HAP-1 (cell line): ENCODE results near the gene RAD50.
A peak's percentile ranks its signal among the peaks of the same experiment; 100 is the strongest.

Source experiments
- DNase-seq, 2 experiments: peaks; one replicate each; pipeline ENCODE4 v3.0.0-alpha.2; 2016 to 2020; ENCODE audit warnings: low spot score in 2 of 2
- H3K27me3 ChIP-seq: fragments of 250-450 bp; sonication (Bioruptor Pico); 2 replicates; pipeline ENCODE4 v1.5.1; 2020; ENCODE audit warnings: low read depth, mild to moderate bottlenecking, moderate library complexity
- H3K36me3 ChIP-seq: fragments of 250-450 bp; sonication (Bioruptor Pico); replicated peaks from 2 replicates; pipeline ENCODE4 v1.5.1; 2020; ENCODE audit warnings: mild to moderate bottlenecking
- H3K4me1 ChIP-seq: fragments of 250-450 bp; sonication (Bioruptor Pico); 2 replicates; pipeline ENCODE4 v1.5.1; 2020; ENCODE audit warnings: mild to moderate bottlenecking
- H3K4me3 ChIP-seq: fragments of 250-450 bp; sonication (Bioruptor Pico); 2 replicates; pipeline ENCODE4 v1.5.1; 2020; ENCODE audit warnings: mild to moderate bottlenecking, moderate library complexity
- H3K9me3 ChIP-seq: fragments of 250-450 bp; sonication (Bioruptor Pico); 2 replicates; pipeline ENCODE4 v1.5.1; 2020; ENCODE audit warnings: mild to moderate bottlenecking, moderate library complexity
- in situ Hi-C: fragments of 300-500 bp; cut with MboI; formaldehyde crosslinking; loops from 3 replicates; pipeline ENCODE4 v1.14.3; 2020; ENCODE audit warnings: low sequenced_read_pairs, inconsistent platforms, mixed read lengths

Gene RAD50

DNA sequence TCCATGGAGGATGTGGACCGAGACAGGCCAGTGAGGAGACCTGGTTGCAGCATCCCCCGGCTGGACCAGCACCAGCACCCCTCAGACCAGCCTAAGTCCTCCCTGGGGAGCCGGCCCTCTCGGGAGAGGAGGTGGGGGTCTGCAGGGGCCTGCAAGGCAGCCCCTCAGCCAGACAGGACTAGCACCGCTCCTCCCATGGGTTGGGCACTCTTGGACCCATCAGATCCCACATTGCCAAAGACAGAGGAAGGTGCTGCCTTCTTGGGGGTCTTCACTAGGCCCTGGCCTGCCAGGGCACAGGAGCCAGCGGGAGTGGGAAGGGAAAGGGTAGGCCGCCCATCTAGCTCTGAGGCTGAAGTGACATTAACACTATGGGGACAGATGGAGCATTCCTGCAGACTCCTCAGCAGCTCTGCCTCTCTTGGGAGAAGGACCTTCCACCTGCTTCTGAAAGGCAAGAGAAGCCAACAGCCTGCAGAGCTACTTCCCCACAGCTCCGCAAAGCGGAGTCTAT lies 108.0 kb downstream of the RAD50 start:
- DNase-seq: no peak
- in situ Hi-C loops: no loop called here
- no peaks in the 10 kb centered on the region for H3K36me3 ChIP-seq
- H3K4me3 ChIP-seq: no peak overlapping the region
- no peaks in the 10 kb centered on the region for H3K9me3 ChIP-seq
- H3K27me3 ChIP-seq: no peaks in the 10 kb centered on the region
- no peaks in the 10 kb centered on the region; the same call in 1 of the 2 replicates for H3K4me1 ChIP-seq

DNA sequence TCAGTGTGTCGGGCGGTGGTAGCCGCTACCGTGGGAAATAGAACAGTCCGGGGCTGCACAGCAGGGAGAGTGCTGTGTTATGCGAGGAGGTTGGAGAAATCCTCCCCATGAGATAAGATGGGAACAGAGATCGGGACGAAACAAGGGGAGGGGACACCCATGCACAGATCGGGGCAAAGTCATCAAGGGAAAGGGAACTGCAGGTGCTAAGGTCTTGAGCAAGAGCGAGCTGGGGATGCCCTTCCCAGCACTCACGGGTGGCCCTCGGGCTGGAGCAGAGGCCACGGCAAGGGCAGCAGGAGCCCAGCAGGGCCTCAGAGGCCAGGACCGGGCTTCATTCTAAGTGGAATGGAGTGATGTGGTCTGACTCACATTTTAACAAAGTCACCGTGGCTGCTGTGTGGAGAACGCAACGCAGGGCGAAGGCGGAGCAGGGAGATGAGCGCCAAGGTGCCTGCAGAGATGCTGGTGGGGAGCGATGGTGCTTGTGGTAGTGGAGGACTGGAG lies 108.8 kb downstream of the RAD50 start:
- Histone ChIP-seq H3K27me3 (no peaks in the 10 kb centered on the region), H3K4me1 (no peaks in the 10 kb centered on the region; the same call in 1 of the 2 replicates), H3K4me3 (no peak overlapping the region), H3K36me3 (no peaks in the 10 kb centered on the region), H3K9me3 (no peaks in the 10 kb centered on the region)
- DNase-seq: no peak
- in situ Hi-C loops: no loop called here

DNA sequence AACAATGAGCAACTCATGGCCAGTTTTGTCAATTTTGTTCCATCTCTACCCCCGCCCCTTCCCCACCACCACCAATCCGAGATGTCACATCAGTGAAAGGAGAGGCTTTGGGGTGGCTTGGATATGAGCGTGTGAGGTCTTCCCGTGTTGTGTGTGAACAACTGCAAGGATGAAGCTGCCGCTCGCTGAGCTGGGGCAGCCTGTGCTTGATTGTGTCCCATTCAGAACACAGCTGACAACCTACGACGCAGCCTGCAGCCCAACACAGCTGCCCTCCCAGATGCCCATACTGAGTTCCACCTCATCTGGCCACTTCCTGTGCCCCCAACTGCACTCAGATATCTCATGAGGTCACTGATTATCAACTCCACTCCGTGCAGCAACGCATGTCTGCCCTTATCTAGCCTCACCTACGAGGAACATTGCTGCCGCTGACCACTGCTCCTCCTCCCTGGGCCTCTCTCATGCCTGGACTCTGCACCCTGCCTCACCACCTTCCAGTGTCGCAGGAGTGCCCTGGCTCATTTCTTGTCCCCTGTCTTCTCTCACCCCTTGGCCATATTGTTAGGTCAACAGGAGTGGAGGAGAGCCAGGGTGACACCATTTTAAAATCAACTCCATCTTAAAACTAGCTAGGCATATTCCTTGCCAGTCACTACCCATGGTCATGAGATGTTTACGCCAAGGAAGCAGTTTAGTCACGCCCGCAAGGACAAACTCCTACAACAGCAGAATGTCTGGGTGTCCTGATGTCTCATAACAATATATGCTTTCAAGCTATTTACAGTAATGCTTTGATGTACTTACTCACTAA lies 109.7 kb downstream of the RAD50 start:
- Histone ChIP-seq H3K4me1 (no peaks in the 10 kb centered on the region; the same call in 1 of the 2 replicates), H3K9me3 (0 out of 2 replicates have a peak, but pooled peaks cover 2% of the 10 kb centered on the region), H3K4me3 (no peak overlapping the region), H3K27me3 (no peaks in the 10 kb centered on the region), H3K36me3 (no peaks in the 10 kb centered on the region)
- in situ Hi-C loops: no loop called here
- DNase-seq: no peak

DNA sequence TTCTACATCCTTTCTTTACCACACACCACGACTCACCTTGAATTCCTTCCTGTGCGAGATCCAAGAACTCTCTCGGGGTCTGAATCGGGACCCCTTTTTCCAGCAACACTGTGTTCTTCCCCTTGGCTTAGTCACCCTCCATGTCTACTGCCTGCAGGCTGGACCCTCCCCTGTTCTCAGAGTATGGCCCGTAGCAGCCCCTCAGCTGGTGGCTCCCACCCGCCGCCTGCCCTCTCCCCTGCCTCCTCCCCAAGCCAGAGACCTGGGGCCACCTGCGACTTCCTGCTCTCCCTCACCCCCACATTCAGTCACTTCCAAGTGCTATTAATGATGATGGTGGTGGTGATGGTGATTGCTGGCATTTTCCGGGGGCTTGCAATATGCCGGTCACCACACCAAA lies 110.5 kb downstream of the RAD50 start:
- Histone ChIP-seq H3K36me3 (no peaks in the 10 kb centered on the region), H3K4me3 (no peak overlapping the region), H3K27me3 (no peaks in the 10 kb centered on the region), H3K9me3 (0 out of 2 replicates have a peak, but pooled peaks cover 2% of the 10 kb centered on the region), H3K4me1 (no peaks in the 10 kb centered on the region; the same call in 1 of the 2 replicates)
- DNase-seq: no peak
- in situ Hi-C loops: no loop called here

DNA sequence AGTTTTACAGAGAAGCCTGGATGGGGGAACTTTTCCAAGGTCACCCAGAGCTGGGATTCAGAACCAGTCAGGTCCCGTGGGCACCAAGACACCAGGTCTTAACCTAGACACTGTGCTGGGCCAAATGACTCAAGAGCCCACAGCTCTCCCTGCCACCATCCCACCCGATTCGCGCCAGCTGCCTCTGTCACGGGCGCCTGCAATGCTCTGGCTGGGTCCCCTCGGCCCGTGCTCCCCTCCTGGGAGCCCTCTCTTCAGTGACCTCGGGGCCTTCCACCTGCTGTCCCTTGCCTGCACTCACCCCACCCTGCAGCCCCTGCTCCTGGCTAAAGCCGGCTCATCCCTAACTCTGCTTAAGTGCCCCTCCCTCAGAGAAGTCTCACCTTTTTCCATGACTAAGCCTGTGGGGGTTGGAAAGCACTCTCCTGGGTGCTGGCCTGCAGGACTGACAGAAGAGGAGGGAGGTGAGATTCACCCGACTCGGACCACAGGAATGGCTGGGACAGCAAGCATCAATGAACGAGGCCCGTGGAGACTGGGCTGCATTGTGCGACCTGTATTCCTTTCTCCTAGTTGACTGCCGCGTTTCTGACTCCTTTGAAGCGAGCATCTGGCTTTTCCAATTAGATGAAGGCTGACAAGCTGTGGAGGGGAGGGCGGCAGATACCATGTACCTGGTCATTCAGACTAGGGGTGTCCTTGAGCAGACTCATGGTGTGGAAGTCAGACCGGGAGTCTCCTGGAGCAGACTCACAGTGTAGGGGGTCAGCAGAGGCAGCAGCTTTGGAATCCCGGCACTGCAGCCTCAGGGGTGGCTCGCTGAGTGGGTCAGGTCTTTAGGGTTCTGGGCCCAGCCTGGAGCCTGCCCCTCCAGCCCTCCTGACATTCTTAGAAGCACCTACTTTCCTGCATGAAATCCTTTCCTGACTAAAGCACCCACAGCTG lies 111.3 kb downstream of the RAD50 start:
- in situ Hi-C loops: no loop called here

DNA sequence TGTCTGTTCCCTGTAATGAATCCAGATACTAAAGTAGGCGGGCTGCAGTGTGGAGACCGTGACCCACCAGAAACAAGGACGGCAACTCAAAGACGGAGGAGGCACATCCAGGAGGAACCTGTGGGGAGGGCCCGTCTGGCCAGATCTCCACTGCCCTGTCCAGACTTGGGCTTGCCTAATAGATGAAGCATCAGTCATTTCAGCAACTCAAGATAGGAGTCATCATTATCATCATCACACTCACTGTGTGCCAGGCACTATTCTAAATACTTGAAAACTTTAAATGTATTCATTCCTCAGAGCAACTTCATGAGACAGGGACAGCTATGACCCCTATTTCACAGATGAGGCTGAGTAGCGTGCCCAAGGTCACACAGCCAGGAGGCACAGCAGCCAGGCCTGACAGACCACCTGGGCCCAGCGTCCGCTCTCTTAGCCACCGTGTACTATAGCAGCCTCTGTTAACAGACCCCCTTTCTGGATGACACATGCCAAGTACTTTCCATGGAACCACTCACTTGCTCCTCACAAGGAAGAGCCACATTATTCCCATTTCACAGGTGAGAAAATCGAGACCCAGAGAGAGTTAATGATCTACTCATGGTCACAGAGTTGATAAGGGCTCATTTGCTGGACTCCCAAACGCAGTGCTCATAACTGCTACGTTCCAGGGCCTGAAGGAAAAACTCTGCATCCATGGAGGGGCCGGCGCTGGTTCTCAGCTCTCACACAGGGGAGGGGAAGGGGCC lies 112.1 kb downstream of the RAD50 start:
- 0 out of 2 replicates have a peak, but pooled peaks cover 2% of the 10 kb centered on the region for H3K9me3 ChIP-seq
- no peaks in the 10 kb centered on the region for H3K27me3 ChIP-seq
- no peak overlapping the region for H3K4me3 ChIP-seq
- H3K4me1 ChIP-seq: no peaks in the 10 kb centered on the region
- no peaks in the 10 kb centered on the region for H3K36me3 ChIP-seq
- DNase-seq: no peak
- in situ Hi-C loops: no loop called here

More for the DNA sequence above, 111.3 kb downstream of the RAD50 start:
- Histone ChIP-seq H3K36me3 (no peaks in the 10 kb centered on the region), H3K4me3 (no peak overlapping the region), H3K9me3 (0 out of 2 replicates have a peak, but pooled peaks cover 2% of the 10 kb centered on the region), H3K27me3 (no peaks in the 10 kb centered on the region), H3K4me1 (no peaks in the 10 kb centered on the region; the same call in 1 of the 2 replicates)
- no peak for DNase-seq

DNA sequence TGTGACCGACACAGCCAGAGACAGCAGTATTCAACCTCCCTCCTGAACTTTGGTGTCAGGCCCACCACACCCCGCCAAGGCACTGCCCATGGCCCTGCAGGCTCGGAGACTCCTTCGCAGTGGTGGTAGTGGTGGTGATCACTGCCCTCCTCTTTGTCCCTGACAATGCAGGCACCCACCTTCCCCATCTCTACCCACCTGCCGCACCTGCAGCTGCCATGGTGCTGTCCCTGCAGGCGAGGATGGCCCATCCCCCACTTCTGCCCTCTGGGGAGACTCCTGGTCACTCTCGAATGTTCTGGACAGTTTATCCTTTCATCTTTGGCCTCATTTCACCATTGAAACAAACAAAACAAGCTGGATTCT lies 112.7 kb downstream of the RAD50 start:
- no peak for DNase-seq
- Histone ChIP-seq H3K36me3 (no peaks in the 10 kb centered on the region), H3K4me3 (no peak overlapping the region), H3K27me3 (no peaks in the 10 kb centered on the region), H3K4me1 (no peaks in the 10 kb centered on the region), H3K9me3 (0 out of 2 replicates have a peak, but pooled peaks cover 2% of the 10 kb centered on the region)
- in situ Hi-C loops: no loop called here

DNA sequence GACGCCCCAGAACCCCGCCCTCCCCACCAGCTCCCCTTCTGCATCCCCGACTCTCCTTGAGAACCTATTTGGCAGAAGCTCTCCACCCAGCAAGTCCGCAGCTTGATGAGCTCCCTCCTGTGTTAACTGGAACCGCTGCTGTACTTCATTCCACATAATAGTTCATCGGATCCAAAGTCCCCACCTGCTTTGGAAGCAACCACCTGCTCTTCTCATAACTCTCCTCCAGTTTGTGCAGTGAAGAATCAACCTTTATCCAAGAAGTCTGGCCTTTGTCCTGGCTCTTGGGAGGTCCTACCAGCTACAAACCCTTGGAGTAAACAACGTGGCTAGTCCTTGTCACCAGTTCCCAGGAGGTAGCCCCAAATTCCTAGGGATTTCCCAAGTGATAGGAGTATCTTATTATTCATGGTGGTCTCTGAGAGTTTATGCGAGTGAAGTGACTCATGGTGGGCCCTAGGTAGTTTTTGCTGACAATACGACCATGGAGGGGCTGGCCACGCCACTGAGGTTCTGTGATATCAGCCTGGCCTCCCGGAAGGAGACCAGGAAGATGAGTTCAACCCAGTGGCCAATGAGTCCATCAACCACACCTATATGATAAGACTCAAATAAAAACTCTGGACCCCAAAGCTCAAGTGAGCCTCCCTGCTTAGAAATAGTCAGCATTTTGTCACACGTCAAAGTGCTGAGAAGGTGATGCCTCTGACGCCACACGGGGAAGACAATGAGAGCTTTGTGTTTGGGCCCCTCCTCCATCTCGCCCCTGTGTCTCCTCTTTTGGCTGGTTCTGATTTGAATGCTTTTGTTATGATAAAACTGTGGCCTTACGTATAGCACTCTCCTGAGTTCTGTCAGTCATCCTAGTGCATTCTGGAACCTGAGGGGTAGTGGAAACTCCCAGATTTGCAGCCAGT lies 113.4 kb downstream of the RAD50 start:
- Histone ChIP-seq H3K4me1 (no peaks in the 10 kb centered on the region), H3K27me3 (no peaks in the 10 kb centered on the region), H3K36me3 (no peaks in the 10 kb centered on the region), H3K4me3 (no peak overlapping the region), H3K9me3 (0 out of 2 replicates have a peak, but pooled peaks cover 2% of the 10 kb centered on the region)
- DNase-seq: peak; percentile 28 to 35
- in situ Hi-C loops: no loop called here

DNA sequence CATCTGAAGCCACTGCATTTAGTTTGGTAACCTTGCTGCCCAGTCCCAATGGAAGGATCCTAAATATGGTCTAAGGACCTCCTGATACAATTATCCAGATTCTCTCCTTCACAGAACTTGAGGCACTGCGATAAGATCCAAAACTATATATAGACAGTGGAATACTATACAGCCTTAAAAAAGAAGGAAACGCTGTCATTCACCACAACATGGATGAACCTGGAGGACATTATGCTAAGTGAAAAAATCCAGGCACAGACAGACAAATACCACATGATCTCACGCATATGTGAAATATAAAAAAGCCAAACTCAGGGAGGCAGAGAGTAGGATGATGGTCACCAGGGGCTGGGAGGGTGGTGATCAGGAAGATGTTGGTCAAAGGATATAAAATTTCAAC lies 114.2 kb downstream of the RAD50 start:
- Histone ChIP-seq H3K36me3 (no peaks in the 10 kb centered on the region), H3K9me3 (0 out of 2 replicates have a peak, but pooled peaks cover 2% of the 10 kb centered on the region), H3K4me3 (no peak overlapping the region), H3K4me1 (no peaks in the 10 kb centered on the region), H3K27me3 (no peaks in the 10 kb centered on the region)
- no peak for DNase-seq
- in situ Hi-C loops: no loop called here

DNA sequence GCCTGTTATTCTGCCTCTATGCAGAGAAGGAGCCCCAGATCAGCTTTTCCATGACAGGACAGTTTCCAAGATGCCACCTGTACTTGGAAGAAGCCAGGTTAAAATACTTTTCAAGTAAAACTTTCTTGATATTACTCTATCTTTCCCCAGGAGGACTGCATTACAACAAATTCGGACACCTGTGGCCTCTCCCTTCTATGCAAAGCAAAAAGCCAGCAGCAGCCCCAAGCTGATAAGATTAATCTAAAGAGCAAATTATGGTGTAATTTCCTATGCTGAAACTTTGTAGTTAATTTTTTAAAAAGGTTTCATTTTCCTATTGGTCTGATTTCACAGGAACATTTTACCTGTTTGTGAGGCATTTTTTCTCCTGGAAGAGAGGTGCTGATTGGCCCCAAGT lies 116.7 kb downstream of the RAD50 start:
- Histone ChIP-seq H3K4me3 (no peak overlapping the region), H3K9me3 (0 out of 2 replicates have a peak, but pooled peaks cover 2% of the 10 kb centered on the region), H3K4me1 (no peaks in the 10 kb centered on the region), H3K36me3 (no peaks in the 10 kb centered on the region), H3K27me3 (no peaks in the 10 kb centered on the region)
- DNase-seq: no peak
- in situ Hi-C loops: no loop called here

DNA sequence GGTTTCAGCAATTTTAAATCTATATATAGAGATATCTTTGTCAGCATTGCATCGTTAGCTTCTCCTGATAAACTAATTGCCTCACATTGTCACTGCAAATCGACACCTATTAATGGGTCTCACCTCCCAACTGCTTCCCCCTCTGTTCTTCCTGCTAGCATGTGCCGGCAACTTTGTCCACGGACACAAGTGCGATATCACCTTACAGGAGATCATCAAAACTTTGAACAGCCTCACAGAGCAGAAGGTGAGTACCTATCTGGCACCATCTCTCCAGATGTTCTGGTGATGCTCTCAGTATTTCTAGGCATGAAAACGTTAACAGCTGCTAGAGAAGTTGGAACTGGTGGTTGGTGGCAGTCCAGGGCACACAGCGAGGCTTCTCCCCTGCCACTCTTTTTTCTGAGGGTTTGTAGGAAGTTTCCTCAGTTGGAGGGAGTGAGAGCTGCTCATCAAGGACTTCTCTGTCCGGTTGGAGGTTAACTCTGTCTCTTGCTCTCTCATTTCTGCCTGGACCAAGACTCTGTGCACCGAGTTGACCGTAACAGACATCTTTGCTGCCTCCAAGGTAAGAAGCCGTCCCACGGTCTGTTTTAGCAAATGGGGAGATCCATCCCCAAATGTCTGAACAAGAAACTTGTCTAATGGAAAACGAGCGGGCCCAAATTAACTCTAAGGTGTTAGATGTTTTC lies 117.3 kb downstream of the RAD50 start, which contains the start of gene IL4:
Gene IL4 (plus strand): TSS at position 51 of the 692 bp plus-strand sequence. CDS start 62 bp downstream, at position 113.
- H3K4me3 ChIP-seq: no peak within 1 kb of the TSS
- H3K36me3 ChIP-seq: no peaks in the 10 kb centered on the region
- H3K9me3 ChIP-seq: 0 out of 2 replicates have a peak, but pooled peaks cover 2% of the 10 kb centered on the region
- no peaks in the 10 kb centered on the region for H3K27me3 ChIP-seq
- in situ Hi-C loops: no loop called here
- DNase-seq: no peak
- no peaks in the 10 kb centered on the region for H3K4me1 ChIP-seq
